OCI-LY1 (cell line): ENCODE data around the gene ALX4.

Source experiments
- H2AFZ ChIP-seq: fragments of 200-600 bp; sonication (generic), shearing (Covaris generic); 2 replicates; pipeline ENCODE4 v1.6.0; 2014; ENCODE audit warnings: antibody characterized with exemption, mild to moderate bottlenecking, low read length
- H3F3A ChIP-seq: fragments of 200-600 bp; sonication (generic), shearing (Covaris generic); 2 replicates; pipeline ENCODE4 v1.6.0; 2014; ENCODE audit warnings: mild to moderate bottlenecking, antibody characterized with exemption, low read length, moderate library complexity; ENCODE audit not compliant: insufficient read depth
- H3K27ac ChIP-seq: fragments of 200-600 bp; sonication (generic); 2 replicates; pipeline ENCODE4 v1.5.1; 2014; ENCODE audit warnings: low read length, mixed run types, mild to moderate bottlenecking, low read depth; ENCODE audit not compliant: poor library complexity, severe bottlenecking
- H3K27me3 ChIP-seq: fragments of 200-600 bp; sonication (generic); 2 replicates; pipeline ENCODE4 v1.6.0; 2014; ENCODE audit warnings: antibody characterized with exemption, mild to moderate bottlenecking, low read length, moderate library complexity; ENCODE audit not compliant: insufficient read depth
- H3K36me3 ChIP-seq: fragments of 200-600 bp; sonication (generic); 2 replicates; pipeline ENCODE4 v1.6.1; 2014; ENCODE audit warnings: mild to moderate bottlenecking, antibody characterized with exemption, low read length, moderate library complexity, mixed read lengths; ENCODE audit not compliant: insufficient read depth
- H3K4me1 ChIP-seq: fragments of 200-600 bp; sonication (generic); 2 replicates; pipeline ENCODE4 v1.5.1; 2014; ENCODE audit warnings: mild to moderate bottlenecking, low read length, moderate library complexity; ENCODE audit not compliant: insufficient read depth, severe bottlenecking
- H3K4me2 ChIP-seq: fragments of 200-600 bp; sonication (generic), shearing (Covaris generic); 2 replicates; pipeline ENCODE4 v1.6.1; 2014; ENCODE audit warnings: low read length
- H3K4me3 ChIP-seq: fragments of 200-600 bp; sonication (generic); 2 replicates; pipeline ENCODE4 v1.5.1; 2014; ENCODE audit warnings: low read length, low read depth, mild to moderate bottlenecking, mixed read lengths; ENCODE audit not compliant: poor library complexity, severe bottlenecking
- H3K79me2 ChIP-seq: fragments of 200-600 bp; shearing (Covaris generic); 2 replicates; pipeline ENCODE4 v1.6.1; 2016; ENCODE audit warnings: mixed run types, low read length, mixed read lengths; ENCODE audit not compliant: insufficient read depth
- H3K9ac ChIP-seq: fragments of 200-600 bp; sonication (generic), shearing (Covaris generic); 2 replicates; pipeline ENCODE4 v1.6.1; 2014; ENCODE audit warnings: mild to moderate bottlenecking, low read length, mixed read lengths
- H3K9me2 ChIP-seq: fragments of 200-600 bp; sonication (generic), shearing (Covaris generic); 2 replicates; pipeline ENCODE4 v1.6.1; 2014; ENCODE audit warnings: low read depth, mild to moderate bottlenecking, low read length, mixed read lengths
- H3K9me3 ChIP-seq: fragments of 200-600 bp; shearing (Covaris generic); 2 replicates; pipeline ENCODE4 v1.6.1; 2014; ENCODE audit warnings: low read length, mixed read lengths
- H4K20me1 ChIP-seq: fragments of 200-600 bp; sonication (generic), shearing (Covaris generic); 2 replicates; pipeline ENCODE4 v1.6.0; 2016; ENCODE audit warnings: mild to moderate bottlenecking, low read length; ENCODE audit not compliant: insufficient read depth
- CTCF ChIP-seq: fragments of 200-600 bp; sonication (generic), shearing (Covaris generic); IDR thresholded peaks from 2 replicates; pipeline ENCODE4 v1.5.1; 2017; ENCODE audit warnings: mild to moderate bottlenecking, antibody characterized with exemption, low read length, moderate library complexity, mixed read lengths
- EZH2 ChIP-seq: fragments of 200-600 bp; sonication (generic), shearing (Covaris generic); IDR thresholded peaks from 2 replicates; pipeline ENCODE4 v1.8.0; 2017; ENCODE audit warnings: borderline replicate concordance, mixed run types, mild to moderate bottlenecking, antibody characterized with exemption, low read length, moderate library complexity, mixed read lengths

The ALX4 gene

GRCh38 chr11:44316659-44317240 is 6.8 kb upstream of the ALX4 start:
- Histone ChIP-seq H3K9ac (no peak overlapping the region), H4K20me1 (no peaks in the 10 kb centered on the region), H3K4me3 (no peak overlapping the region), H3K4me1 (no peaks in the 10 kb centered on the region), H3K36me3 (no peaks in the 10 kb centered on the region), H3F3A (no peaks in the 10 kb centered on the region), H3K27me3 (no peaks in the 10 kb centered on the region), H3K9me3 (no peaks in the 10 kb centered on the region), H3K79me2 (no peaks in the 10 kb centered on the region), H3K4me2 (no peak overlapping the region), H3K9me2 (no peaks in the 10 kb centered on the region), H2AFZ (no peak overlapping the region), H3K27ac (no peak overlapping the region)
- no peak for TF ChIP-seq CTCF
- TF ChIP-seq EZH2: no peak

- no peaks in the 10 kb centered on the region for H3K27me3 ChIP-seq
- no peak overlapping the region for H3K9ac ChIP-seq
- H3K4me3 ChIP-seq: no peak overlapping the region
- H2AFZ ChIP-seq: no peak overlapping the region
- H4K20me1 ChIP-seq: no peaks in the 10 kb centered on the region
- H3K27ac ChIP-seq: no peak overlapping the region
- no peaks in the 10 kb centered on the region for H3K36me3 ChIP-seq
- H3K9me2 ChIP-seq: no peaks in the 10 kb centered on the region
- TF ChIP-seq EZH2: no peak
- no peak for TF ChIP-seq CTCF
- H3F3A ChIP-seq: no peaks in the 10 kb centered on the region
- H3K9me3 ChIP-seq: no peaks in the 10 kb centered on the region
- H3K4me1 ChIP-seq: no peaks in the 10 kb centered on the region
- no peaks in the 10 kb centered on the region for H3K79me2 ChIP-seq
- H3K4me2 ChIP-seq: no peak overlapping the region
Observed at GRCh38 chr11:44315947-44316658, 6.2 kb upstream of the ALX4 start.

- H3K4me1 ChIP-seq: no peaks in the 10 kb centered on the region
- H3K79me2 ChIP-seq: no peaks in the 10 kb centered on the region
- TF ChIP-seq EZH2 (no peak), CTCF (no peak)
- H3F3A ChIP-seq: no peaks in the 10 kb centered on the region
- H4K20me1 ChIP-seq: no peaks in the 10 kb centered on the region
- H3K36me3 ChIP-seq: no peaks in the 10 kb centered on the region
- no peaks in the 10 kb centered on the region for H3K27me3 ChIP-seq
- H2AFZ ChIP-seq: no peak overlapping the region
- H3K9me2 ChIP-seq: no peaks in the 10 kb centered on the region
- no peak overlapping the region for H3K4me3 ChIP-seq
- no peak overlapping the region for H3K4me2 ChIP-seq
- H3K27ac ChIP-seq: no peak overlapping the region
- H3K9ac ChIP-seq: no peak overlapping the region
- H3K9me3 ChIP-seq: no peaks in the 10 kb centered on the region
Observed at GRCh38 chr11:44314733-44315132, 4.8 kb upstream of the ALX4 start.
